H1 (cell line): ENCODE measurements around the gene UHMK1. TPM values are rescaled to one million over a fixed set of nuclear protein-coding genes. Genes with fewer than 3 reads are reported as not detected.

Experiments used
- ASH2L ChIP-seq: fragments of 200-600, 300-600 bp; sonication (generic); IDR thresholded peaks from one replicate; pipeline ENCODE4 v1.7.1; 2017; ENCODE audit warnings: low read length
- CREB1 ChIP-seq: IDR thresholded peaks from 2 replicates; pipeline ENCODE4 v1.6.1; 2012; ENCODE audit warnings: inconsistent platforms
- EP300 ChIP-seq, 2 experiments: IDR thresholded peaks; 1 replicate in 1 of 2; 2 replicates in 1 of 2; pipeline ENCODE4 v1.6.1; 2011 to 2012; ENCODE audit warnings: low read depth in 2 of 2, low read length in 2 of 2, mild to moderate bottlenecking in 2 of 2, borderline replicate concordance in 1 of 2, inconsistent platforms in 1 of 2, moderate library complexity in 1 of 2
- GABPA ChIP-seq: IDR thresholded peaks from 2 replicates; pipeline ENCODE4 v1.6.1; 2011; ENCODE audit warnings: mild to moderate bottlenecking, low read length, moderate library complexity, borderline replicate concordance; ENCODE audit not compliant: insufficient read depth
- HDAC2 ChIP-seq, 2 experiments: fragments of 300-600 bp in 1 of 2; sonication (generic) in 1 of 2; IDR thresholded peaks; 2 replicates each; pipeline ENCODE4 v1.6.1; 2011 to 2012; ENCODE audit warnings: low read depth in 2 of 2, low read length in 2 of 2, mild to moderate bottlenecking in 2 of 2, moderate library complexity in 2 of 2, borderline replicate concordance in 1 of 2, inconsistent platforms in 1 of 2
- HDAC6 ChIP-seq: IDR thresholded peaks from one replicate; pipeline ENCODE4 v1.7.1; 2012; ENCODE audit warnings: low read depth, mild to moderate bottlenecking, inconsistent platforms, low read length, moderate library complexity
- JUND ChIP-seq: IDR thresholded peaks from 2 replicates; pipeline ENCODE4 v1.6.1; 2011; ENCODE audit warnings: mild to moderate bottlenecking, improper control_type of control experiment, low read length
- KDM1A ChIP-seq: fragments of 200-600, 300-600 bp; sonication (generic); IDR thresholded peaks from 2 replicates; pipeline ENCODE4 v1.7.1; 2016; ENCODE audit warnings: mild to moderate bottlenecking, low read length, borderline replicate concordance
- KDM5A ChIP-seq: fragments of 200-600 bp; IDR thresholded peaks from 2 replicates; pipeline ENCODE4 v1.7.1; 2012; ENCODE audit warnings: mild to moderate bottlenecking, low read length, inconsistent platforms, mixed read lengths
- NRF1 ChIP-seq: IDR thresholded peaks from 2 replicates; pipeline ENCODE4 v1.6.1; 2011; ENCODE audit warnings: mild to moderate bottlenecking, low read depth, low read length, improper control_type of control experiment
- POLR2A ChIP-seq, 2 experiments: IDR thresholded peaks; 1 replicate in 1 of 2; 2 replicates in 1 of 2; pipeline ENCODE4 v1.6.1; 2011; ENCODE audit warnings: low read depth in 2 of 2, low read length in 2 of 2, mild to moderate bottlenecking in 2 of 2; ENCODE audit errors: control extremely low read depth in 1 of 2
- POLR2AphosphoS5 ChIP-seq: IDR thresholded peaks from 2 replicates; pipeline ENCODE4 v1.6.1; 2011; ENCODE audit warnings: low read depth, low read length
- RAD21 ChIP-seq, 2 experiments: IDR thresholded peaks in 1 of 2; conservative IDR thresholded peaks in 1 of 2; 2 replicates each; pipeline ENCODE4 v1.6.1; 2011; ENCODE audit warnings: low read depth in 2 of 2, low read length in 2 of 2, improper control_type of control experiment in 1 of 2, inconsistent platforms in 1 of 2, mild to moderate bottlenecking in 1 of 2, moderate library complexity in 1 of 2
- SIN3A ChIP-seq, 2 experiments: IDR thresholded peaks in 1 of 2; conservative IDR thresholded peaks in 1 of 2; 2 replicates each; pipeline ENCODE4 v1.6.1; 2011 to 2012; ENCODE audit warnings: low read length in 2 of 2, improper control_type of control experiment in 1 of 2, low read depth in 1 of 2, mild to moderate bottlenecking in 1 of 2
- SIX5 ChIP-seq: IDR thresholded peaks from 2 replicates; pipeline ENCODE4 v1.6.1; 2011; ENCODE audit warnings: mild to moderate bottlenecking, low read depth, low read length
- SRF ChIP-seq: IDR thresholded peaks from 2 replicates; pipeline ENCODE4 v1.6.1; 2011; ENCODE audit warnings: mild to moderate bottlenecking, low read depth, low read length, moderate library complexity
- SUZ12 ChIP-seq: fragments of 200-600 bp; sonication (generic); IDR thresholded peaks from 2 replicates; pipeline ENCODE4 v1.6.1; 2012; ENCODE audit warnings: mild to moderate bottlenecking, inconsistent platforms, low read length, moderate library complexity, mixed read lengths
- TAF1 ChIP-seq: IDR thresholded peaks from 2 replicates; pipeline ENCODE4 v1.6.1; 2011; ENCODE audit warnings: mild to moderate bottlenecking, low read depth, low read length
- TBP ChIP-seq: IDR thresholded peaks from 2 replicates; pipeline ENCODE4 v1.6.1; 2011; ENCODE audit warnings: low read depth, low read length, improper control_type of control experiment
- TEAD4 ChIP-seq: IDR thresholded peaks from 2 replicates; pipeline ENCODE4 v1.6.1; 2012; ENCODE audit warnings: low read depth, low read length, inconsistent platforms, mixed read lengths
- polyA plus RNA-seq, 7 experiments: library from polyadenylated mRNA; depleted of rRNA in 3 of 7; stranded (reverse) in 5 of 7; unstranded in 2 of 7; fragments of >200 nt in 5 of 7; fragments of 200-250 nt in 2 of 7; gene quantifications; 1 replicate in 5 of 7; 2 replicates in 1 of 7; 4 replicates in 1 of 7; pipeline versions ENCODE4 v1.2.1 to v1.2.3, GENCODE V29; 2011 to 2013; ENCODE audit warnings: missing spikeins in 2 of 7, mixed read lengths in 2 of 7
- total RNA-seq: library from RNA; stranded (reverse); fragmentation: NEBNext Ultra II Directional; extraction: Animal tissue kit (Norgen Biotek cat#: 25700); gene quantifications from 2 replicates; pipeline ENCODE4 v1.2.1, GENCODE V29; 2021
- TF ChIP-seq, protein P1 (sequence below), 3 experiments: IDR thresholded peaks; 1 replicate in 2 of 3; 2 replicates in 1 of 3; pipeline versions ENCODE4 v1.5.1 to v1.6.1; 2011; ENCODE audit warnings: low read length in 3 of 3, mild to moderate bottlenecking in 3 of 3, inconsistent platforms in 2 of 3, low read depth in 1 of 3, moderate library complexity in 1 of 3; ENCODE audit not compliant: insufficient read depth in 1 of 3; ENCODE audit errors: control extremely low read depth in 1 of 3
- TF ChIP-seq, protein P2 (sequence below): IDR thresholded peaks from 2 replicates; pipeline ENCODE4 v1.6.1; 2012; ENCODE audit warnings: inconsistent platforms

Gene UHMK1
- total and polyA plus RNA-seq, 2 of the 8 experiments (the other 6 are each of a cell fraction or from before 2014, with no cell fraction given), result 4.6 to 16.1 TPM

DNA sequence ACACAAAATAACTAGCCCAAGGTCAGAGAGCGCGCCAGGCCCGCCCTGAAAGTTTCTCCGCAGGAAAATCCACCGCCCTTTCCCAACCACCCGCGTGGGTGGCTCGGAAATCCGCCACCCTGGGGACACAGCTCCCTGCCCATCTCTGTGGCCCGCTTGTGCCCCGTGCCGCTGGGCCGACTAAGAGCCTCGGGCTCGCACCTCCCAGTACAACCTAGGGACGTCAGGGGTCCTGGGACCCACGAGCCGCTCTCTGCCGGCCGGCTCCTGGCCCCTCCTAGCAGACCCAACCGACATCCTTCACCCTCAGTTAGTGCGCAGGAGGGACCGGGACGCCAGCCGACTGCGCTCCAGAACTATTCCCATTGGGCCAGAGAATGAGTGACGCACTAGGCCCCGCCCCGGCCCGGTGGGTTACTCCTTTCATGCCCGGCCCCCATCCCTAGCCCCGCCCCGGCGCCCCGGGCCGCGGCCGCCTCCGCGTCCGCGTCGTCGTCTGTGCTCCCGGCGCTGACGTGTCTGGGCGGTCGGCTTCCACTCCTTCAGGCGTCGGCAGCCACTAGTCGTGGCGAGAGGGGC, 63.5 kb downstream of the UHMK1 start (continued):
- TF ChIP-seq SRF (no peak), GABPA (0 out of 2 replicates have a peak, but pooled peaks have one; percentile 13), SIN3A (conservative IDR thresholded peaks at IDR 0.05 in 1 of 2, IDR thresholded peaks at IDR 0.05 in 1 of 2; ENCODE audit: low read depth in 1 of 2, low read length in 2 of 2) (no peak), SUZ12 (no peak), JUND (no peak), POLR2AphosphoS5 (peak; percentile 66), HDAC2 (IDR thresholded peaks at IDR 0.05; ENCODE audit: borderline replicate concordance in 1 of 2, low read depth in 2 of 2, low read length in 2 of 2) (no peak), TEAD4 (no peak), EP300 (IDR thresholded peaks at IDR 0.05; ENCODE audit: borderline replicate concordance in 1 of 2, low read depth in 2 of 2, low read length in 2 of 2) (0 out of 3 replicates have a peak, but pooled peaks of 1 of the 2 experiments have one; percentile 10), ASH2L (peak; percentile 6), NRF1 (peak; percentile 31), TAF1 (peak; percentile 93), POLR2A (IDR thresholded peaks at IDR 0.05; ENCODE audit: control extremely low read depth in 1 of 2, low read depth in 2 of 2, low read length in 2 of 2) (peak; percentile 56 to 69; a peak in 2 of 3 replicates), KDM5A (no peak), KDM1A (no peak), SIX5 (no peak), TBP (peak; percentile 89), RAD21 (IDR thresholded peaks at IDR 0.05 in 1 of 2, conservative IDR thresholded peaks at IDR 0.05 in 1 of 2; ENCODE audit: low read depth in 2 of 2, low read length in 2 of 2) (no peak), CREB1 (peak; percentile 66), HDAC6 (no peak)
- TF ChIP-seq, protein P1, sequence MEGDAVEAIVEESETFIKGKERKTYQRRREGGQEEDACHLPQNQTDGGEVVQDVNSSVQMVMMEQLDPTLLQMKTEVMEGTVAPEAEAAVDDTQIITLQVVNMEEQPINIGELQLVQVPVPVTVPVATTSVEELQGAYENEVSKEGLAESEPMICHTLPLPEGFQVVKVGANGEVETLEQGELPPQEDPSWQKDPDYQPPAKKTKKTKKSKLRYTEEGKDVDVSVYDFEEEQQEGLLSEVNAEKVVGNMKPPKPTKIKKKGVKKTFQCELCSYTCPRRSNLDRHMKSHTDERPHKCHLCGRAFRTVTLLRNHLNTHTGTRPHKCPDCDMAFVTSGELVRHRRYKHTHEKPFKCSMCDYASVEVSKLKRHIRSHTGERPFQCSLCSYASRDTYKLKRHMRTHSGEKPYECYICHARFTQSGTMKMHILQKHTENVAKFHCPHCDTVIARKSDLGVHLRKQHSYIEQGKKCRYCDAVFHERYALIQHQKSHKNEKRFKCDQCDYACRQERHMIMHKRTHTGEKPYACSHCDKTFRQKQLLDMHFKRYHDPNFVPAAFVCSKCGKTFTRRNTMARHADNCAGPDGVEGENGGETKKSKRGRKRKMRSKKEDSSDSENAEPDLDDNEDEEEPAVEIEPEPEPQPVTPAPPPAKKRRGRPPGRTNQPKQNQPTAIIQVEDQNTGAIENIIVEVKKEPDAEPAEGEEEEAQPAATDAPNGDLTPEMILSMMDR (IDR thresholded peaks at IDR 0.05; ENCODE audit: control extremely low read depth in 1 of 3, insufficient read depth in 1 of 3, low read depth in 1 of 3, low read length in 3 of 3), result no peak
- TF ChIP-seq, protein P2, sequence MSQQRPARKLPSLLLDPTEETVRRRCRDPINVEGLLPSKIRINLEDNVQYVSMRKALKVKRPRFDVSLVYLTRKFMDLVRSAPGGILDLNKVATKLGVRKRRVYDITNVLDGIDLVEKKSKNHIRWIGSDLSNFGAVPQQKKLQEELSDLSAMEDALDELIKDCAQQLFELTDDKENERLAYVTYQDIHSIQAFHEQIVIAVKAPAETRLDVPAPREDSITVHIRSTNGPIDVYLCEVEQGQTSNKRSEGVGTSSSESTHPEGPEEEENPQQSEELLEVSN, result no peak
